Iris pigment epithelial cell (primary cell): ENCODE measurements around the gene ATG16L2.

Experiments
- DNase-seq: peaks from one replicate; pipeline ENCODE4 v3.0.0-alpha.2; 2011; ENCODE audit warnings: low read depth

ATG16L2 gene, protein sequence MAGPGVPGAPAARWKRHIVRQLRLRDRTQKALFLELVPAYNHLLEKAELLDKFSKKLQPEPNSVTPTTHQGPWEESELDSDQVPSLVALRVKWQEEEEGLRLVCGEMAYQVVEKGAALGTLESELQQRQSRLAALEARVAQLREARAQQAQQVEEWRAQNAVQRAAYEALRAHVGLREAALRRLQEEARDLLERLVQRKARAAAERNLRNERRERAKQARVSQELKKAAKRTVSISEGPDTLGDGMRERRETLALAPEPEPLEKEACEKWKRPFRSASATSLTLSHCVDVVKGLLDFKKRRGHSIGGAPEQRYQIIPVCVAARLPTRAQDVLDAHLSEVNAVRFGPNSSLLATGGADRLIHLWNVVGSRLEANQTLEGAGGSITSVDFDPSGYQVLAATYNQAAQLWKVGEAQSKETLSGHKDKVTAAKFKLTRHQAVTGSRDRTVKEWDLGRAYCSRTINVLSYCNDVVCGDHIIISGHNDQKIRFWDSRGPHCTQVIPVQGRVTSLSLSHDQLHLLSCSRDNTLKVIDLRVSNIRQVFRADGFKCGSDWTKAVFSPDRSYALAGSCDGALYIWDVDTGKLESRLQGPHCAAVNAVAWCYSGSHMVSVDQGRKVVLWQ

DNA sequence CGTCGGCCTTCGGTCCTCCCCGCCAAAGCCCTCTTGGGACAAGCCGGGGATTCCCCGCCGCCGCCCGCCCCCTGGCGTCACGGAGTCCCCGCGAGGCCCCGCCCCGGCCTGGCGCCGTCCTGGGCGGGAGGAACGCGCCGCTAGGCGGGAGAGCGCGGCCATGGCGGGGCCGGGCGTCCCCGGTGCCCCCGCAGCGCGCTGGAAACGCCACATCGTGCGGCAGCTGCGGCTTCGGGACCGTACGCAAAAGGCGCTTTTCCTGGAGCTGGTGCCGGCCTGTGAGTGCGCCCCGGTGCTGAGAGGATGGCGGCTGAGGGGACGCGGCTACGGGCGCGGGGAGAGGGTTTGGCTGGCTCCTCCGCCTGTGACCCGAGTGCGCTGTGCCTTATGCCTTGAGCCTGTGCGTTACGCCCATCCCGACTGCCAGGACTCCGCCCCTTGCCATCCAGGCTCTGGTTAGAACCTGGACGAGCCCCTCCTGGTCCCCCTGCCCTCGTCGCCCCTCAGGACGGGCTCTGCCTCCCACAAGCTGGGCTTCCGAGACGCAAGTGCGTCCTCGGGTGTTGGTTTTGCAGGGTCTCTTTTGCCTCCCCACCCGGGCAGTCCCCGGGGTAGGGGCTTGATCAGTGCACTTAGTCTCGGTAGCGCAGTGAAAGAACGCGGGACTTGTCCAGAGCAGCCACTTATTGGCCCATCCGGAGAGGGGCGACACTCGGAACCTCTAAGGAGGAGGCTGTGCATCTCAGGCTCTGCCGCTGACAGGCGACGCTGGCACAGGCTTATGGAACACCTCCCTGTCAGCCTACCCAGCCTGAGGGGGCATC lies at the start of gene ATG16L2:
TSS of gene ATG16L2 (plus strand) at position 126 of the 824 bp plus-strand sequence. CDS start at position 161, 35 bp downstream.
- DNase-seq: peak; percentile 87

DNA sequence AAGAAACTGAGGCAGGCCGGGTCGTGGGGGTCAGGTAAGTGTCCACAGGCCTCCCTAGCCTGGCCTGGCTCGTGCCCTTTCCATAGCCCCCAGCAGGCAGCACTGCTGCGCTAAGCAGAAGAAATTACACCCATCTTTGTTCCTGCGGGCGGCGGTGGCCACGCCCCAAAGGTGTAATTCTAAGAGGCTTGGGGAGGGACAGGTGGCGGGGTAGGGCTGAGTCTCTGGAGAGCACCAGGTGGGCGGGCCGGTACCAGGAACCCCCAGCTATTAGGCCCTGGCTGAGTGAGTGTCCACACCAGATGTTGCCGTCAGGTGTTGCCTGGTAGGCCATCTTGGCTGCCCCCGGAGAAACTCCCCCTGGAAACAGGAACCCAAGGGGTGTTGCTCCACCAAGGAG lies 49.7 kb upstream of the ATG16L2 start:
- DNase-seq: no peak

DNA sequence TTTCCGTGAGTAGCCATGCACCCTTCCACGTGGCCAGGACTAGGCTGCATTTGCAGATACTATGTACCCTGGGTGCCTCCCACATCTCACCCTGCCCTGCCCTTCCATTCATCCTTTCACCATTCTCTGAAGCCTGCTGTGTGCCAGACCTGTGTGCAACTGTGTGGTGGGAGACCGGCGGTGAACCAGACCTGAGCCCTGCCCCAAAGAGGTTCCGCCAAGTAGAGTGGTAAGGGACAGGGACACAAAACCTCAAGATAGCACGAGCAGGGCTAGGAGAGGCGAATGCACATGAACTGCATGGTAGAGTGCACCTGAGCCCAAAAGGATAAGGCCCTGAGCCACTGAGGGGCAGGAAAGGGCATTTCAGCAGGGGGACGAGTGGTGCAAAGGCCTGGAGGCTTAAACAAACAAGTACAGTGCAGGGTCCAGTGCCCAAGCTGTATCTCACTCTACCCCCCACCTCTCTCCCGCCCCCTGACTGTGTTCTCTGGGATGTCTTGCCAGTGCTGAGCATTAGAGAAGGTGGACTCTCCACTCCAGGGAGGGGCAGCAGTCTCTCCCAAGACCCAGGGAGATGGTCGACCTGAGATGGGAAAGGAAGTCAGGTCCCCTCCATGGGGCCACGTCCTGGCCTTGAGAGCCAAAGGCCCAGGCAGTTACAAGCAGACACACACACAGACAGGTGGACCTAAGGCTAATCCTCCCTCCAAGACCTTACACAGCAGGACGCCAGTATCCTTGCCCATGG lies 47.9 kb upstream of the ATG16L2 start:
- DNase-seq: no peak

DNA sequence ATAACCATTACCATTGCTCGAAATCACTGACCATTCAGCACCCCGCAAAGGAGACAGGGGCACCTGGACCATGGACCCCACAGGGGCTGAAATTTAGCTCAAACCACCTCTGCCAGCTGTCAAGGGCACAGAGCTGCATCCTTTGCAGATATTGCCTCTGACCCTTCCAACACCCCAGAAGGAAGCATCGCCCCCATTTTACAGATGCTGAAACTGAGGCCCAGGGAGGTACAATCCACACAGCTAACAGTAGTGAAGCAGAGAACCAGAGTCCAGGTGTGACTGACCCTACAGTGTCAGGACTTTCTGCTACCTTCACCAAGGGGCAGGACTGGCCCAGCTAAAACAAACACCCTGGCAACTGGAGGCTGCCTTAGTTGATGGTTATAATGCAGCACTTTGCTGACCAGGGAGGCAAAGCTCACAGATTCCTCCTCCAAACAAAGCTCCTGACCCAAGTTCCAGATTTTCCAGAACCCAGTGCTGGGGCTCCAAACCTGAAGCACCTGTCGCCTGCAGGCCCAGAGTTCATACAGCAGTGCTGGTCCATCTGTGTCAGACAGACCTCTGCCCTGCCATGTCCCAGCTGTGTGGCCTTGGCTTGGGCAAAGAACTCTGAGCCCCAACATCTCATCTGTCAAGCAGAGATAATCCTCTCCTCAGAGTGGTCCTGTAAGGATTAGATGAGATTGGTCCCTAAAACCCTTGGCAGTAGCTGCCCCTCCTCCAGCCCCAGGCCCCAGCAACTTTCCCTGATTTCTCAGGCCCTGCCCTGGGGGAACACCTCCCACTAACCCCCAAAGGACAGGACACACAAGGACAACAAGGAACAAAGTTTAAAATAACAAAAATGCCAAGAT lies 46.8 kb upstream of the ATG16L2 start:
- no peak for DNase-seq

DNA sequence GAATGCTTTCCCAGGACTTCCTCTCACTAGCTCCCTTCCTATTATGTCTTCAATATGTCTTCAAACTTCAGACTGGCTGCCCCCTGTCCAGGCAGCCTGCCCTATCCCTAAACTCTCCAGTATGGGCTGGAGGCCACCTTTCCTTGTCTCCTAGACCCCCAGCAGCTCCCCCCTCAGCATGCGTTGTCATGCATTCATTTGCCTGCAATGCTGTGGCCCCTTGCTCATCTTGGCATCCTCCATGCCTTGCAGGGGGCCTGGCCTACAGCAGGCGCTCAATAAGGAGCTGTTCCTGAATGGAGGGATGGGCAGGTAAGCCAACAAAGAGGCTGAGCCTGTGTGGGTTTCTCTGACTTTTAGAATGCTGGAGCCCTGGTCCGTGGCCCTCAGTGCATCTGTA lies 45.6 kb upstream of the ATG16L2 start:
- no peak for DNase-seq

DNA sequence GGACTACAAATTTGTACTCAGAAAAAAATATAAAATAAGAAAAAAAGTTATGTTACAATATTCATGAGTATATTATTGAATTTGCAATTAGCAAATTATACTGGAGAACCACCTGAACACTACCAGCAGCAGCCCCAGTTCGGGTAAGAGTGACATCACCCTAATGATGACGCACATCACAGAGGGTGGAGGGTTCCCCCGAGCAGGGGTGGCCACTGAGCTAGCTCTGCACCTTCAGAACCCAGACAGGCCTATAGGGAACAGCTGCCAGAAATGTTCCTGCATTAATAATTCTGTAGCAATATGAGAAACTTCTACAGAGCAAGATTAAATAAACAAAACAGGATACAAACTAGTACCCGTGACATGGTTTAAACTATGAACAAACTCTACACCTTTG lies 44.5 kb upstream of the ATG16L2 start:
- peak; percentile 50 for DNase-seq

DNA sequence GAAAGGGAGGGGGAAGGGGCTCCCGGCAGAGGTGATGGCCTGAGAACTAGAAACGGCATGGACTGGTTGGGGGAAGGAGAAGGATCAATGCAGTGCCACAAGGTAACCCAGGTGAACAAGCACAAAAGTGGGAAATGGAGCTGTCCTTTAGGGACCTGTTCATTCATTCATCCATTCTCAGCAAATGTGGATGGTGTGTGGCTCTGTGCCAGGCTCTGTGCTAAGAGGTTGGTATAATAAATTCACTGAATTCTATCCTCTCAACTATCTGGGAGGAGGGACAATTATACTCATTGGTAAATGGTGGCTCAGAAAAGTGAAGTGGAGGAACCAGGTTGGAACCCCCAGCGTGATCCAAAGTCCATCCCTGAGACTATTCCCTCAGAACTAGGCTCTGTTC lies 43.4 kb upstream of the ATG16L2 start:
- no peak for DNase-seq

DNA sequence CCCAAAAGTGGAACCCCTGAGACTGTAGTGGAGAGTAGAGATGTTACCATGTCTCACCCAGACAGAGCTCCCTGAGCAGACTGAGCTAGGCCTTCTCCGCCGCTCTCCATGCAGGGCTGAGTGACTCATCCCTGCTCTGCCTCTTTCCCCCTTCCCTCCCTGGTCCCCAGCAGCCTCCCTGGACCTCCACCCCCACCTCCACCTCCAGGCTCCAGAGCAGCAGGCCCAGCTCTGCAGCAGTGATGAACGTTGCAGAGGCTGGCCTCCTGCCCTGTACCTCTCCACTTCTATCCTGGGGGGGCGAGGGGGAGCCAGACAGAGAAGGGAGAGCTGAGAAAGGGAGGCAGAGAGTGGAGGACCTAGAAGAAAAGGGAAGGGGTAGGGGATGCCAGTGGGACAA lies 42.7 kb upstream of the ATG16L2 start:
- DNase-seq: peak; percentile 77

DNA sequence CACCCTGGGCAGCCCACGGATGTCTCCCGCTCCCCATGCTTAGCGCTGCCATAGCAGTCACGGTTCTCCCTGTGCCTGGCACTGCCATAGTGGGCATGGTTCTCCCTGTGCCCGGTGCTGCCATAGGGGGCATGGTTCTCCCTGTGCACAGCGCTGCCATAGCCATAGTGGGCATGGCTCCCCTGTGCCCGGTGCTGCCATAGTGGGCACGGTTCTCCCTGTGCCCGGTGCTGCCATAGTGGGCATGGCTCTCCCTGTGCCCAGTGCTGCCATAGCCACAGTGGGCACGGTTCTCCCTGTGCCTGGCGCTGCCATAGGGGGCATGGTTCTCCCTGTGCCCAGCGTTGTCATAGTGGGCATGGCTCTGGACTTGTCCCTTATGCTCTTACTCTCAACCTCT lies 42.2 kb upstream of the ATG16L2 start:
- no peak for DNase-seq

DNA sequence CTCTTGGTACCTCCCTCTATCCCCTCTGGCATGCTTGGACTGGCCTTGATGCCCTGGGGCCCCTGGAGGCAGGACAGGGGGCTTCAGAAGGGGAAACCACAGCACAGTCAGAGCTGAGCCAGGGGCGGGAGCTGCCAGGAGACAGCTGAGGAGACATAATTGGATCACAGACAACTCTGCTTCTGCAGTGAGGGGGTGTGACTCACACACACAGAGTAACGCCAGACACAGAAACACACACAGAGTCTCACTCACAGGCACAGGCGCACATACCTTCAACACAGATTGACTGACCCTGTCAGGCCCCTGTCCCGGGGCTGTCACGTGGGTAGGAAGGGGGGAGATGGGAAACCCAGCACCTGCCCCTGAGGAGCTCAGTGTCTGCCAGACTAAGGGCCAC lies 40.9 kb upstream of the ATG16L2 start:
- peak; percentile 95 for DNase-seq

DNA sequence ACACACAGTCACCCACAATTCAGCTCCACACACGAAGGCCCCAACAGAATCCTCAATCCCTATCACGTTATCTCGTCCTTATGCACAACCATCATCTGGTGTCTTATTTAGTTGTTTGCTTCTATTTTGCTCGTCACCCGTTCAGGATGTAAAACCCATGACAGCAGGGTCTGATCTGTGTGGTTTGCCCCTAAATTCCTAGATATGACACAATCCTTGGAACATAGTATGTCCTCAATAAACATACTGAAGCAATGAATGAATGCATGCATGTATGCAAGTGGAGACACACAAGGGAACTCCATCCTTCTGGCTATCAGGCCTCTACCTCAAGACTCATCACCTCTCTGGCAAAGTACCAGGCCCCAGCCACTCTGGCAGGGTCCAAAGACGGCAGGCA lies 40.5 kb upstream of the ATG16L2 start:
- DNase-seq: peak; percentile 49

DNA sequence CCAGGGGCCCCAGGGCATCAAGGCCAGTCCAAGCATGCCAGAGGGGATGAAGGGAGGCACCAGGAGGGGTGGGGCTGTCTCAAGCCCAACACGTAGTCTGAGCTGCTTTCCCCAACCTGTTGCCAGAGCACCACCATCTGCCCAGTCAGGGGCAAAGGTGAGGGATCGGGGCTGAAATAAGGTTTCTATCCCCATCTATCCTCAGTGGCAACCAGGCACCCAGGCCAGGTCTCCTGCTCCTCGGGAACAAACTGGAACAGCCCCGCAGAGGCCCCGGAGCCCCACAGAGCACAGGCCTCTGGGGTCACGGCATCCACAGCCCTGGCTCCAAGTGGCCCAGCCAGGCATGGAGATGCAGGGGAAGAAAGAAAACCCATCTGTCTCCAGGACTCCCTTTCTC lies 39.7 kb upstream of the ATG16L2 start:
- no peak for DNase-seq

DNA sequence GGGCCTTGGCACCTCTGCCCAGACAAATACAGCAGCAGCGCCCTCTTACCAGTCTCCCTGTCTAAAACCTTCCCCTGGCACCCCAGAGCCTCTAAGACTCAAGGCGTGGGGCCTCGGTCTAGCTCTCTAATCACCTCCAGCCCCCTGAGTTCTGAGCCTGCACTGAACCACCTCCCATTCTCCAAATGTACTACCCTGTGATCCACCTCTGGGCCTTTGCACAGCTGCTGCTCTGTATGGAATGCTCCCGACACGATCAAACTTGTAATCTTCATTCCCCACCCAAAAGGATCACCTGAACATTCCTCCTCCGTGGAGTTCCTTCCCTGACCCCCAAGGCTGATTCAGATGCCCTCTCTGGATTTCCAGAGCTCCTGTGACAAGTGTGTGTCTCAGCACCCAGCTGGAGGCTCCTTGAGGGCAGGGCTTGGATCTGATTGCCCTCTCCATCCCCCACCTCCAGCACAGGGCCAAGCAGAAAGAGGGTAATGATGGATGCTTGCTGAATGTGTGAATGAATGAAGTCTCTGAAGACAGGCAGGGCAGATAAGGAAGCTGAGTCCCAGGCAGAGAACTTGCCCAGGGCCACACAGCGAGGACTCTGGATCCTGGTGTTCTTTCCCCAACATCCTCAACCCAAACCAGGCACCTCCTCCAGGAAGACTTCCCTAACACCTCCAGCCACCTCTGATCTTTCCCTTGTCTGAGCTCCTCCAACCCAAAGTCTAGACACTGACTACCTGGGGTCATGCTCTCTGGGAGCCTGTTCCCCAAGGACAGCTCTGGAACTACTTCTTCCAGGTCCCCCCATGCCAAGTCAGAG lies 38.7 kb upstream of the ATG16L2 start:
- DNase-seq: no peak

DNA sequence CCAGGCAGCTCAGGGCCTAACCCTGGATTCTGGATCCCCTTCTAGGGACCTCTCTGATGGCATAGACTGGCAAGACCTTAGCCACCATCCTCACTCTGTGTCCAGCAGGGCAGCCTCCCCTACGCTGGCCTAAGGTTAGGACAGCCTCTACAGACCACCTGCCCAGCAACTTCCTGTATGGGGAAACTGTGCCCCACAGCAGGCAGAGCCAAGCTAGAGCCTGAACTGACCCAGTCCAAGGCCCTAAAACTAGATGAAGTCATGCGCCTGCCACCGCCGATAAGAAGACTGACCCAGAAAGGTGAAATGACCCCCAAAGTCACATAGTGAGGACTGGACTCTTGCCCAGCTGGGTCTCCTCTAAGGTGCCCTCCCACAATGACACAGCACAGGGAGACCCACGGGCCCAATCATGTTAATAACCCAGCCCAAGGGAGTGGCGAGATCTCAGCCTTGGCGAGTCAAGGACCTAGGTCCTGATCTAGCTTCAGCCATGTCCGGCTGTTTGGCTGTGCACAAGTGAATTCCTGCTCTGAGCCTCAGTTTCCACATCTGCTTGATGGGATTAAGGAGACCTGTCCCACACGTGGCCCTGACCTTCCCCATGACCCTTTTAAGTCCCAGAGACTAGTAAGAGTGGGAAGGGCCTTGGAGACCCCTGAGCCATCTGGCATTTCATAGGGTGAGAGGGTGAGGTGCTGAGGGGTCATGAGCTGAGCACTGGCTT lies 37.9 kb upstream of the ATG16L2 start:
- DNase-seq: no peak

DNA sequence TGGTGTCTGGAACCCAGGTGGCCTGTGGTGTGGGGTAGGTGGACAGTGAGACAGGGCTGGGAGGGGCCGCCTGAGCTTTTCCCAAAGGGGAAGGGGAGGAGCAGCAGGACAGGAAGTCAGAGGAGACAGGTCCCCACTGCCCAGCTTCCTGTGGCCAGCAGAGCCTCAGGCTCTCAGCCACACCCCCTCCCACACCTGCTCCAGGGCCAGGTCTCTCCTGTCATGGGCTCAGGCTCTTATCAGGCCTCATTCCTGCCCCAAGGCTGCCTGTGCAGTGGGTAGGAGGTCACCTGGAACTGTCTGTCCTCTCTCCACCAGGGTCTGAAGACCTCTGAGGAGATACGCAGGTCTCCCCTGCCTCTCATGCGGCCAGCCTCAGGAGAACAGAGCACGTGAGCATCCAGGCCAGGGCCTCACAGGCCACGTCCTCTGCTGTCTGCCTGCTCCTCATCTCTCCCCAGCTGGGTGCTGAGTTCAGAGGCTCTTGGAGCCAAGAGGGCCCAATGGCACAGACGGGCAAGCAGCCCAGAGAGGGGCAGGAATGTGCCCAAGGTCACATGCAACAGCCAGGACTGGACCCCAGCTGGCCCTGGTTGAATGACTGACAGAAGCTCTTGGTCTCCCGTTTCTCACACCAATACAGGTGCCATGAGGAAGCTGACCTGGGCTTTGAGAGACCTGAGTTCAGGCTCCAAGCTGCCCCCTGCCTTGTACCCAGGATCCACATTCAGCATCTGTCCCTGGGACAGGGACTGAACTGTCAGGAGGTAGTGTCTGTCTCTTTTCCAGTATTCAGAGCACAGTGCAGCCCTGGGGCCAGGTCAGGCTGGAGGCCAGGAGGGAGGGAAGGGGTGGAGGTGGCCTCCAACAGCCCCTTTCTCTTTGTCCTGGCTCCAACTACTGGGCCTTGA lies 37.1 kb upstream of the ATG16L2 start:
- DNase-seq: no peak

DNA sequence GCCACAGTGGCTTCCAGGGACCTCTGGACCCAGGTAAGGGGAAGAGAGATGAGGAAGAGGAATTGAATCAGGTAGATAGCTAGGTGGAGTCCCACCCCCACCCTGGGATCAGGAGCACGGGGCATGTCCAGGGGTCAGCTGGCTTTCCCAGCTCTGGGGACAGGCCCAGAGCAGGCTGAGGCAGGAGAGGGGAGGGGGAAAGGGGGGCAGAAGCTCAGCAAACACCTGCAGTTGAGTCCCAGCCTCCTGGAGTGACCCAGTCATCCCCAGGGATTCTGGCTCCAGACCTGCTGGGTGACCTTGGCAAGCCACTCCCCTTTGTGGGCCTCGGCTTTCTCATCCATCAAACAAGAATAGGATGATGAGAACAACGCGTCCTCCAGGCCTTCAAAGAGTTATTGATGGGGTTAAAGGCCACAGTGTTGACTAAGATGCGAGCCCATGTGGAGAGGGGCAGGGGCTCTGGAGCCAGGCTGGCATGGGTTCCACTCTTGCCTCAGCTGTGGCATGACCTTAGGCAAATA lies 36.4 kb upstream of the ATG16L2 start:
- no peak for DNase-seq

DNA sequence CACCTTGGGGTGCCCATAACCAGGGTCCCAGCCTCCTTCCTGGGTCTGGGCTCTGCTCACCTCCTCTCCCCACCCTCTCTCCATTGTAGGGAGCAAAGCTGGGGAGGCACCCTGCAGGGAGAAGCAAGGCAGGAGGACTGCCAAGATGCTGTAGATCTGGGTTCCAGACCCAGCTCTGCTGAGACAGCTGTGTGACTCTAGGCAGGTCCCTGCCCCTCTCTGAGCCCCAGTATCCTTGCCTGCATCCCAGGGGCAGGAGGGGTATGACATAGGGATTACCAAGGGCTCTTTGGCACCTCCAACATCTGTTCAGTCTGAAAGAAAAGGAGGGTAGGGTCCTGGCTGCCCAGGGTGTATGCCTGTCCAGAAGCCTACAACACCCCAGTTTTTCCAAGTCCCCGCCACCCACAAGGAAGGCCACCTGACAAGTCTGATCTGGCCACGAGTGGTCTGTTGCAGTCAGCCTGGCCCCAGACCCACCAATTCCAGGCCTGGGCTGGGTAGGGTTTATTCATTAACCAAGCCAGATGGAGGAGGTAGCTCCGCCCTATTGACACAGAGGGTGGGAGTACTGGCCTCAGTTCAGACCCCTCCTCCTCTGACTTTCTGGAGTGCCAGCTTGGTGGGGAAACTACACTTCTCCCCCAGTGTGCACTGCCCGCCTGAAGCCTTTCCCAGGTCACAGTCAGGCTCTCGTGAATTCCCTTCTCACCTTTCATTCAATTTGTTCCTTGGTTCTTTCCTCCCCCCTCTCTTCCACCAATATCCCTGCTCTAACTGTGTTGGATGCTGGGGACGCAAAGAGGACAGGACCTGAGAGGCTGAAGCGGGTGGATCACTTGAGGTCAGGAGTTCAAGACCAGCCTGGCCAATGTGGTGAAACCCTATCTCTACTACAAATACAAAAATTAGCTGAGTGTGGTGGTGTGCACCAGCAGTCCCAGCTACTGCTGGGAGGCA lies 35.4 kb upstream of the ATG16L2 start:
- no peak for DNase-seq
